H1 (cell line): ENCODE measurements around the gene SLC25A45. TPM values are rescaled to one million over a fixed set of nuclear protein-coding genes. Genes with fewer than 3 reads are reported as not detected.

Source experiments
- CTCF ChIA-PET: fragments of 300-600 bp; sonication (Branson Sonifier 250); formaldehyde crosslinking; loops from one replicate; lab custom pipeline; 2021; ENCODE audit not compliant: partially characterized antibody; lab: Charles Lee
- POLR2A ChIA-PET: fragments of 300-600 bp; sonication (Branson Sonifier 250); formaldehyde crosslinking; loops from one replicate; lab custom pipeline; 2021; ENCODE audit warnings: inconsistent platforms; ENCODE audit not compliant: partially characterized antibody; lab: Charles Lee
- DNase-seq, 2 experiments: peaks; one replicate each; pipeline versions ENCODE4 v3.0.0 to v3.0.0-alpha.2; 2010 to 2022; ENCODE audit warnings: low spot score in 2 of 2, low read depth in 1 of 2, mixed read lengths in 1 of 2
- FAIRE-seq: peaks from 2 replicates; lab custom pipeline; 2011; peaks lifted over from hg19 to GRCh38; lab: Jason Lieb, UNC
- H2AFZ ChIP-seq: 2 replicates; pipeline ENCODE4 v1.8.1; 2012; ENCODE audit warnings: low read length, inconsistent platforms
- H2AK5ac ChIP-seq: 2 replicates; pipeline ENCODE4 v1.6.1; 2013; ENCODE audit warnings: low read depth, low read length
- H2BK120ac ChIP-seq: replicated peaks from 2 replicates; pipeline ENCODE3; 2013; ENCODE audit warnings: low read depth, low read length, inconsistent platforms
- H2BK12ac ChIP-seq: 2 replicates; pipeline ENCODE4 v1.6.1; 2013; ENCODE audit warnings: low read depth, low read length
- H2BK15ac ChIP-seq: 2 replicates; pipeline ENCODE4 v1.6.1; 2013; ENCODE audit warnings: low read length
- H2BK20ac ChIP-seq: 2 replicates; pipeline ENCODE4 v1.6.1; 2013; ENCODE audit warnings: low read length
- H2BK5ac ChIP-seq: 2 replicates; pipeline ENCODE4 v1.6.1; 2013; ENCODE audit warnings: low read depth, low read length
- H3K14ac ChIP-seq: 2 replicates; pipeline ENCODE4 v1.6.1; 2013; ENCODE audit warnings: inconsistent platforms; ENCODE audit not compliant: insufficient read length
- H3K18ac ChIP-seq: 2 replicates; pipeline ENCODE4 v1.6.1; 2013; ENCODE audit warnings: low read length; ENCODE audit errors: extremely low read depth
- H3K23ac ChIP-seq: 2 replicates; pipeline ENCODE4 v1.6.1; 2013; ENCODE audit warnings: inconsistent platforms; ENCODE audit not compliant: insufficient read length
- H3K23me2 ChIP-seq: 2 replicates; pipeline ENCODE4 v1.6.1; 2013; ENCODE audit warnings: low read depth, low read length
- H3K27ac ChIP-seq: 2 replicates; pipeline ENCODE4 v1.6.1; 2011; ENCODE audit warnings: low read depth, low read length, inconsistent platforms
- H3K27me3 ChIP-seq, 4 experiments: replicated peaks in 1 of 4; 1 replicate in 1 of 4; 2 replicates in 3 of 4; pipeline versions ENCODE4 v1.6.1 to v1.8.1; 2011 to 2013; ENCODE audit warnings: low read length in 3 of 4, mild to moderate bottlenecking in 3 of 4, inconsistent platforms in 2 of 4, mixed read lengths in 2 of 4, moderate library complexity in 1 of 4; ENCODE audit not compliant: control insufficient read depth in 3 of 4, insufficient read depth in 3 of 4; ENCODE audit errors: extremely low read depth in 1 of 4
- H3K36me3 ChIP-seq, 4 experiments: 2 replicates each; pipeline versions ENCODE4 v1.6.1 to v1.8.1; 2011 to 2013; ENCODE audit warnings: mild to moderate bottlenecking in 4 of 4, low read length in 3 of 4, moderate library complexity in 2 of 4, control low read depth in 1 of 4, inconsistent platforms in 1 of 4; ENCODE audit not compliant: insufficient read depth in 4 of 4, control insufficient read depth in 2 of 4
- H3K4ac ChIP-seq: replicated peaks from 2 replicates; pipeline ENCODE3; 2013; ENCODE audit warnings: low read length, low read depth, mixed read lengths, inconsistent platforms; ENCODE audit not compliant: insufficient read length
- H3K4me1 ChIP-seq, 4 experiments: replicated peaks in 1 of 4; 1 replicate in 1 of 4; 2 replicates in 3 of 4; pipeline versions ENCODE4 v1.6.1 to v1.8.1; 2011 to 2013; ENCODE audit warnings: low read length in 3 of 4, inconsistent platforms in 2 of 4, mixed read lengths in 1 of 4; ENCODE audit not compliant: insufficient read depth in 4 of 4, control insufficient read depth in 3 of 4
- H3K4me2 ChIP-seq, 2 experiments: 2 replicates each; pipeline versions ENCODE4 v1.6.1 to v1.8.1; 2011 to 2013; ENCODE audit warnings: low read depth in 2 of 2, low read length in 2 of 2, control low read depth in 1 of 2, inconsistent platforms in 1 of 2, mild to moderate bottlenecking in 1 of 2; ENCODE audit not compliant: insufficient read depth in 1 of 2
- H3K4me3 ChIP-seq, 4 experiments: fragments of 200-600, 300-600 bp in 1 of 4; sonication (generic), shearing (Covaris generic), sonication (Bioruptor Twin) in 1 of 4; 2 replicates each; pipeline versions ENCODE4 v1.5.1 to v1.8.1; 2011 to 2016; ENCODE audit warnings: low read length in 4 of 4, low read depth in 3 of 4, control low read depth in 2 of 4, inconsistent platforms in 2 of 4, mild to moderate bottlenecking in 2 of 4, mixed read lengths in 1 of 4, moderate library complexity in 1 of 4; ENCODE audit not compliant: insufficient read depth in 2 of 4; ENCODE audit errors: extremely low read depth in 1 of 4
- H3K56ac ChIP-seq: replicated peaks from 2 replicates; pipeline ENCODE3; 2013; ENCODE audit warnings: low read depth, mild to moderate bottlenecking, mixed read lengths, low read length, inconsistent platforms; ENCODE audit not compliant: insufficient read length
- H3K79me1 ChIP-seq: 2 replicates; pipeline ENCODE4 v1.6.1; 2013; ENCODE audit warnings: low read depth, low read length, control low read depth
- H3K79me2 ChIP-seq, 2 experiments: 2 replicates each; pipeline versions ENCODE4 v1.6.1 to v1.8.1; 2012 to 2013; ENCODE audit warnings: low read length in 2 of 2, mild to moderate bottlenecking in 2 of 2, inconsistent platforms in 1 of 2; ENCODE audit not compliant: insufficient read depth in 2 of 2, control insufficient read depth in 1 of 2
- H3K9ac ChIP-seq, 4 experiments: replicated peaks in 1 of 4; 1 replicate in 1 of 4; 2 replicates in 3 of 4; pipeline versions ENCODE4 v1.6.1 to v1.8.1; 2011 to 2013; ENCODE audit warnings: low read depth in 3 of 4, low read length in 3 of 4, control low read depth in 2 of 4, mild to moderate bottlenecking in 2 of 4, moderate library complexity in 2 of 4, inconsistent platforms in 1 of 4; ENCODE audit errors: extremely low read depth in 1 of 4
- H3K9me3 ChIP-seq, 2 experiments: 2 replicates each; pipeline versions ENCODE4 v1.6.1 to v1.8.1; 2012 to 2013; ENCODE audit warnings: mild to moderate bottlenecking in 2 of 2, moderate library complexity in 2 of 2, control low read depth in 1 of 2, inconsistent platforms in 1 of 2, low read depth in 1 of 2, low read length in 1 of 2, mixed read lengths in 1 of 2; ENCODE audit not compliant: insufficient read depth in 2 of 2
- H4K20me1 ChIP-seq, 2 experiments: replicated peaks in 1 of 2; 2 replicates each; pipeline versions ENCODE3 to v1.8.1; 2011 to 2013; ENCODE audit warnings: inconsistent platforms in 2 of 2, low read length in 2 of 2, mild to moderate bottlenecking in 1 of 2; ENCODE audit not compliant: insufficient read depth in 2 of 2, control insufficient read depth in 1 of 2
- H4K5ac ChIP-seq: 2 replicates; pipeline ENCODE4 v1.6.1; 2013; ENCODE audit warnings: low read length, low read depth, mixed read lengths, inconsistent platforms; ENCODE audit not compliant: insufficient read length
- H4K8ac ChIP-seq: 2 replicates; pipeline ENCODE4 v1.8.0; 2013; ENCODE audit warnings: mild to moderate bottlenecking, moderate library complexity, low read length, inconsistent platforms; ENCODE audit not compliant: insufficient read depth; ENCODE audit errors: extremely low read depth
- H4K91ac ChIP-seq: replicated peaks from 2 replicates; pipeline ENCODE3; 2013; ENCODE audit warnings: low read length, mixed read lengths, inconsistent platforms; ENCODE audit not compliant: insufficient read length
- POLR2A ChIP-seq, 2 experiments: IDR thresholded peaks; 1 replicate in 1 of 2; 2 replicates in 1 of 2; pipeline ENCODE4 v1.6.1; 2011; ENCODE audit warnings: low read depth in 2 of 2, low read length in 2 of 2, mild to moderate bottlenecking in 2 of 2; ENCODE audit errors: control extremely low read depth in 1 of 2
- POLR2AphosphoS5 ChIP-seq: IDR thresholded peaks from 2 replicates; pipeline ENCODE4 v1.6.1; 2011; ENCODE audit warnings: low read depth, low read length
- SIN3A ChIP-seq, 2 experiments: IDR thresholded peaks in 1 of 2; conservative IDR thresholded peaks in 1 of 2; 2 replicates each; pipeline ENCODE4 v1.6.1; 2011 to 2012; ENCODE audit warnings: low read length in 2 of 2, improper control_type of control experiment in 1 of 2, low read depth in 1 of 2, mild to moderate bottlenecking in 1 of 2
- WGBS, 2 experiments: shearing (Covaris generic) in 1 of 2; methylation state at CpG; one replicate each; pipeline versions ENCODE4 v1.1.6 to v1.1.7; 2013 to 2015; ENCODE audit warnings: low lambda C conversion rate in 2 of 2, mixed read lengths in 2 of 2, inconsistent platforms in 1 of 2, low coverage in 1 of 2, missing lambda C conversion rate in 1 of 2; ENCODE audit not compliant: insufficient replicate concordance in 2 of 2, insufficient coverage in 1 of 2, insufficient read length in 1 of 2; ENCODE audit errors: extremely low coverage in 1 of 2, missing lambda C conversion rate in 1 of 2; 5-methylcytosine and 5-hydroxymethylcytosine counted together
- polyA plus RNA-seq, 7 experiments: library from polyadenylated mRNA; depleted of rRNA in 3 of 7; stranded (reverse) in 5 of 7; unstranded in 2 of 7; fragments of >200 nt in 5 of 7; fragments of 200-250 nt in 2 of 7; gene quantifications; 1 replicate in 5 of 7; 2 replicates in 1 of 7; 4 replicates in 1 of 7; pipeline versions ENCODE4 v1.2.1 to v1.2.3, GENCODE V29; 2011 to 2013; ENCODE audit warnings: missing spikeins in 2 of 7, mixed read lengths in 2 of 7
- total RNA-seq: library from RNA; stranded (reverse); fragmentation: NEBNext Ultra II Directional; extraction: Animal tissue kit (Norgen Biotek cat#: 25700); gene quantifications from 2 replicates; pipeline ENCODE4 v1.2.1, GENCODE V29; 2021
- TF ChIP-seq, protein P1 (sequence below): IDR thresholded peaks from 2 replicates; pipeline ENCODE4 v1.6.1; 2011; ENCODE audit warnings: low read depth, mild to moderate bottlenecking, low read length; ENCODE audit not compliant: insufficient read depth

SLC25A45 gene
- total and polyA plus RNA-seq, 2 of the 8 experiments (the other 6 are each of a cell fraction or from before 2014, with no cell fraction given) = 0.54 to 0.59 TPM

DNA sequence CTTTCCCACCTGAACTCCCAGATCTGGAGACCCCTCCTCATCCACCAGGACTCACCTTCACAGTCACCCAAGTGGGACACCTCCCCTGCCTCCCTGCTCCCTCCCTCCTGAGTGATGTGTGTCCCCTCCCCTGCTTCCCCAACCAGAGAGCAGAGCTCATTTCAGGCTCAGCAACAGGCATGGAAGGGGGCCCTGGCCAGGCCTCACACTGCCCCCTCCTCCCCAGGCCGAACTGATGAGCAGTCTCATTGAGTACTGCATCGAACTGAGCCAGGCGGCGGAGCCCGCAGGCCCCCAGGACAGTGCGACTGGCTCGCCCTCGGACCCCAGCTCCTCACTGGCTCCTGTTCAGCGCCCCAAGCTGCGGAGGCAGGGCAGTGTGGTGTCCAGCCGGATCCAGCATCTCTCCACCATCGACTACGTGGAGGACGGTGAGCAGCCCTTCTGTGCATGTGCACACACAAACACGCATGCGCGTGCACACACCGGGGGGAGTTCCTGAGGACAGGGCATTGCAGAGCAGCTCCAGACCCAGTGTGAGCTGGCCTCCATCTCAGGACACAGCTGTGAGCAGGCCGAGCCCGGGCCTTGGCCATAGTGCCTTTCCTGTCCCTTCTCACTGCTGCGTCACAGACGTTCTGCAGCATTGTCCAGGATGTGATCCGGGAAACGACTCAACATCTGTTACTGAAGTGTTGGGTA, 22.3 kb upstream of the SLC25A45 start:
- Histone ChIP-seq H3K56ac (no peak overlapping the region), H2BK120ac (no peak overlapping the region), H2BK5ac (no peak overlapping the region), H2BK12ac (no peak overlapping the region), H3K14ac (no peak overlapping the region), H4K8ac (no peak overlapping the region), H3K18ac (no peak overlapping the region), H3K79me1 (no peaks in the 10 kb centered on the region), H3K79me2 (no peaks in the 10 kb centered on the region), H2AFZ (no peak overlapping the region), H4K20me1 (peaks cover 0 to 5% of the 10 kb centered on the region in 2 experiments), H2AK5ac (no peak overlapping the region), H3K9me3 (no peaks in the 10 kb centered on the region), H2BK15ac (no peak overlapping the region), H4K5ac (no peak overlapping the region), H3K4me1 (no peaks in the 10 kb centered on the region; a peak in 1 of 7 replicates), H3K27me3 (no peaks in the 10 kb centered on the region), H3K36me3 (peaks cover 0 to 8% (median 3%) of the 10 kb centered on the region in 4 experiments; a peak in 4 of 8 replicates), H3K27ac (no peak overlapping the region; the same call in 1 of the 2 replicates), H3K9ac (no peak overlapping the region; a peak in 2 of 7 replicates), H2BK20ac (no peak overlapping the region), H3K23ac (no peak overlapping the region), H3K4me2 (no peak overlapping the region), H4K91ac (no peak overlapping the region), H3K4ac (no peak overlapping the region), H3K23me2 (no peaks in the 10 kb centered on the region), H3K4me3 (no peak overlapping the region)
- CTCF ChIA-PET = interaction anchor here (0.6 to 7.8 kb wide), 9 partner anchors 11 to 1054 kb away, joined by 3 to 69 read pairs (median 5); no protein-coding TSS in a partner anchor
- POLR2A ChIA-PET = interaction anchor here (0.9 to 5.4 kb wide), 10 partner anchors 11 to 102 kb away, joined by 3 to 23 read pairs (median 4); partner anchors contain the start of genes MALAT1, NEAT1 and TIGD3
- WGBS, 2 experiments = 94% methylated on average over 22 of the region's 24 CpGs; no CpG with 5 or more reads in 1 of the 2 experiments
- TF ChIP-seq POLR2A (IDR thresholded peaks at IDR 0.05; ENCODE audit: control extremely low read depth in 1 of 2, low read depth in 2 of 2, low read length in 2 of 2) = no peak
- TF ChIP-seq, protein P1, sequence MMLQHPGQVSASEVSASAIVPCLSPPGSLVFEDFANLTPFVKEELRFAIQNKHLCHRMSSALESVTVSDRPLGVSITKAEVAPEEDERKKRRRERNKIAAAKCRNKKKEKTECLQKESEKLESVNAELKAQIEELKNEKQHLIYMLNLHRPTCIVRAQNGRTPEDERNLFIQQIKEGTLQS = no peak
- TF ChIP-seq POLR2AphosphoS5 = no peak
- no peak for TF ChIP-seq SIN3A (conservative IDR thresholded peaks at IDR 0.05 in 1 of 2, IDR thresholded peaks at IDR 0.05 in 1 of 2; ENCODE audit: low read depth in 1 of 2, low read length in 2 of 2)
- no peak for DNase-seq
- FAIRE-seq = no peak
